HUES48 (cell line): ENCODE results near the gene C2CD2.

Experiments used
- H3K27ac ChIP-seq: one replicate; pipeline ENCODE4 v1.7.0; 2013; ENCODE audit warnings: low read depth, low read length, inconsistent platforms
- H3K27me3 ChIP-seq: 2 replicates; pipeline ENCODE4 v1.6.1; 2013; ENCODE audit warnings: mild to moderate bottlenecking, low read length; ENCODE audit not compliant: control insufficient read depth, insufficient read depth
- H3K36me3 ChIP-seq: 2 replicates; pipeline ENCODE4 v1.6.1; 2013; ENCODE audit warnings: low read length; ENCODE audit not compliant: control insufficient read depth, insufficient read depth
- H3K4me1 ChIP-seq: 2 replicates; pipeline ENCODE4 v1.6.1; 2013; ENCODE audit warnings: mild to moderate bottlenecking, low read length; ENCODE audit not compliant: control insufficient read depth, insufficient read depth
- H3K4me3 ChIP-seq: 2 replicates; pipeline ENCODE4 v1.5.1; 2013; ENCODE audit warnings: mild to moderate bottlenecking, low read depth, low read length
- H3K9ac ChIP-seq: 2 replicates; pipeline ENCODE4 v1.6.1; 2013; ENCODE audit warnings: mild to moderate bottlenecking, low read depth, low read length, moderate library complexity
- H3K9me3 ChIP-seq: 2 replicates; pipeline ENCODE4 v1.6.1; 2013; ENCODE audit warnings: low read length; ENCODE audit not compliant: control insufficient read depth, insufficient read depth

Gene C2CD2

GRCh38 chr21:41932191-41932575, 21.6 kb downstream of the C2CD2 start:
- Histone ChIP-seq H3K4me1 (no peaks in the 10 kb centered on the region; the same call in 1 of the 2 replicates), H3K9ac (no peak overlapping the region), H3K27ac (no peak overlapping the region), H3K36me3 (no peaks in the 10 kb centered on the region), H3K9me3 (no peaks in the 10 kb centered on the region), H3K4me3 (no peak overlapping the region), H3K27me3 (no peaks in the 10 kb centered on the region)

GRCh38 chr21:41931041-41931451, 22.8 kb downstream of the C2CD2 start:
- no peak overlapping the region for H3K27ac ChIP-seq
- no peaks in the 10 kb centered on the region for H3K9me3 ChIP-seq
- peaks cover 10% of the 10 kb centered on the region for H3K4me1 ChIP-seq
- H3K9ac ChIP-seq: no peak overlapping the region
- H3K4me3 ChIP-seq: no peak overlapping the region
- no peaks in the 10 kb centered on the region for H3K36me3 ChIP-seq
- no peaks in the 10 kb centered on the region for H3K27me3 ChIP-seq

- peaks cover 17% of the 10 kb centered on the region for H3K4me1 ChIP-seq
- H3K9ac ChIP-seq: no peak overlapping the region
- H3K36me3 ChIP-seq: no peaks in the 10 kb centered on the region
- no peaks in the 10 kb centered on the region for H3K27me3 ChIP-seq
- H3K9me3 ChIP-seq: no peaks in the 10 kb centered on the region
- no peak overlapping the region for H3K27ac ChIP-seq
- no peak overlapping the region for H3K4me3 ChIP-seq
Measured at GRCh38 chr21:41929248-41929647, 24.6 kb downstream of the C2CD2 start.

GRCh38 chr21:41928621-41929220, 25.1 kb downstream of the C2CD2 start:
- Histone ChIP-seq H3K27ac (no peak overlapping the region), H3K4me1 (peaks cover 17% of the 10 kb centered on the region), H3K9ac (no peak overlapping the region), H3K27me3 (no peaks in the 10 kb centered on the region), H3K4me3 (no peak overlapping the region), H3K9me3 (no peaks in the 10 kb centered on the region), H3K36me3 (no peaks in the 10 kb centered on the region)

- Histone ChIP-seq H3K27ac (no peak overlapping the region), H3K4me1 (peaks cover 17% of the 10 kb centered on the region), H3K27me3 (no peaks in the 10 kb centered on the region), H3K4me3 (no peak overlapping the region), H3K9ac (no peak overlapping the region), H3K9me3 (no peaks in the 10 kb centered on the region), H3K36me3 (no peaks in the 10 kb centered on the region)
Measured at GRCh38 chr21:41927727-41928409, 25.9 kb downstream of the C2CD2 start.

- Histone ChIP-seq H3K9me3 (no peaks in the 10 kb centered on the region), H3K4me3 (peak overlapping the region; percentile 30; the same call in 1 of the 2 replicates), H3K9ac (peak overlapping the region; percentile 63; the same call in 1 of the 2 replicates), H3K27ac (peak overlapping the region; percentile 59), H3K36me3 (no peaks in the 10 kb centered on the region), H3K27me3 (no peaks in the 10 kb centered on the region), H3K4me1 (peaks cover 17% of the 10 kb centered on the region)
Measured at GRCh38 chr21:41926807-41927171, 27.0 kb downstream of the C2CD2 start.

GRCh38 chr21:41926117-41926806, 27.6 kb downstream of the C2CD2 start:
- Histone ChIP-seq H3K27me3 (no peaks in the 10 kb centered on the region), H3K4me1 (peaks cover 17% of the 10 kb centered on the region), H3K36me3 (no peaks in the 10 kb centered on the region), H3K9ac (peak overlapping the region; percentile 63), H3K27ac (peak overlapping the region; percentile 59), H3K9me3 (no peaks in the 10 kb centered on the region), H3K4me3 (peak overlapping the region; percentile 30; the same call in 1 of the 2 replicates)

- Histone ChIP-seq H3K27ac (peak overlapping the region; percentile 59), H3K27me3 (no peaks in the 10 kb centered on the region), H3K36me3 (no peaks in the 10 kb centered on the region), H3K4me1 (peaks cover 17% of the 10 kb centered on the region), H3K9ac (no peak overlapping the region), H3K9me3 (no peaks in the 10 kb centered on the region), H3K4me3 (no peak overlapping the region)
Measured at GRCh38 chr21:41925767-41926116, 28.1 kb downstream of the C2CD2 start.

GRCh38 chr21:41924368-41924754, 29.5 kb downstream of the C2CD2 start:
- Histone ChIP-seq H3K9ac (no peak overlapping the region), H3K36me3 (no peaks in the 10 kb centered on the region), H3K9me3 (no peaks in the 10 kb centered on the region), H3K27ac (no peak overlapping the region), H3K4me1 (peaks cover 17% of the 10 kb centered on the region), H3K27me3 (no peaks in the 10 kb centered on the region), H3K4me3 (no peak overlapping the region)

- H3K27ac ChIP-seq: no peak overlapping the region
- no peaks in the 10 kb centered on the region for H3K27me3 ChIP-seq
- H3K4me3 ChIP-seq: no peak overlapping the region
- H3K36me3 ChIP-seq: no peaks in the 10 kb centered on the region
- H3K9me3 ChIP-seq: no peaks in the 10 kb centered on the region
- peaks cover 17% of the 10 kb centered on the region for H3K4me1 ChIP-seq
- no peak overlapping the region for H3K9ac ChIP-seq
Measured at GRCh38 chr21:41923631-41924367, 30.0 kb downstream of the C2CD2 start.

GRCh38 chr21:41923186-41923585, 30.6 kb downstream of the C2CD2 start:
- H3K27ac ChIP-seq: no peak overlapping the region
- no peak overlapping the region for H3K9ac ChIP-seq
- no peaks in the 10 kb centered on the region for H3K36me3 ChIP-seq
- no peaks in the 10 kb centered on the region for H3K9me3 ChIP-seq
- peaks cover 17% of the 10 kb centered on the region for H3K4me1 ChIP-seq
- H3K4me3 ChIP-seq: no peak overlapping the region
- no peaks in the 10 kb centered on the region for H3K27me3 ChIP-seq
